Testis (tissue), 2 donors: ENCODE data around the gene CCHCR1.

Source experiments
- POLR2A ChIP-seq: fragments of 450-650 bp; IDR thresholded peaks from one replicate; pipeline ENCODE4 v1.6.1; 2017; ENCODE audit warnings: antibody characterized with exemption, mild to moderate bottlenecking, moderate library complexity
- TF ChIP-seq, protein P1 (sequence below), 3 experiments: fragments of 450-650 bp in 2 of 3; fragments of 200-600 bp in 1 of 3; sonication (generic) in 1 of 3; IDR thresholded peaks; one replicate each; pipeline ENCODE4 v1.5.1; 2016 to 2019; ENCODE audit warnings: antibody characterized with exemption in 3 of 3, mild to moderate bottlenecking in 2 of 3, moderate library complexity in 1 of 3

DNA sequence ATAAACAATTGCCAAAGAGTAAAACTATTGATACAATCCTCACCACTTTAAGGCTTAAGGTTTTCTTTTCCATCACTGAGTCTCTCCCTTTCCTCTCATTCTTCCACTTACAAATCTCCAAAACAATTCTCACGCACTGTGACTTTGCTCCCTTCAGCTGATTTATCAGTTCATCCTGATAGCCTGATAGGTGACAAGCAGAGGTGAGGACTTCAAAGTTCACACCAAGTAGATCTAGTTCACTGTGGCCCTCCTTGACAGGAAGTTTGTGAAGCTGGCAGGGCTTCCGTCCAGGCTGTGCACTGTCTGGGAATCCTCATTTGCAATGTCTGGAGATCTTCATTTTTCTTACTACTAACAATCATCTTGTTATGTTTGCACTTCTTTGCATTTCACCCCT, 48.0 kb upstream of the CCHCR1 start:
- TF ChIP-seq, protein P1, sequence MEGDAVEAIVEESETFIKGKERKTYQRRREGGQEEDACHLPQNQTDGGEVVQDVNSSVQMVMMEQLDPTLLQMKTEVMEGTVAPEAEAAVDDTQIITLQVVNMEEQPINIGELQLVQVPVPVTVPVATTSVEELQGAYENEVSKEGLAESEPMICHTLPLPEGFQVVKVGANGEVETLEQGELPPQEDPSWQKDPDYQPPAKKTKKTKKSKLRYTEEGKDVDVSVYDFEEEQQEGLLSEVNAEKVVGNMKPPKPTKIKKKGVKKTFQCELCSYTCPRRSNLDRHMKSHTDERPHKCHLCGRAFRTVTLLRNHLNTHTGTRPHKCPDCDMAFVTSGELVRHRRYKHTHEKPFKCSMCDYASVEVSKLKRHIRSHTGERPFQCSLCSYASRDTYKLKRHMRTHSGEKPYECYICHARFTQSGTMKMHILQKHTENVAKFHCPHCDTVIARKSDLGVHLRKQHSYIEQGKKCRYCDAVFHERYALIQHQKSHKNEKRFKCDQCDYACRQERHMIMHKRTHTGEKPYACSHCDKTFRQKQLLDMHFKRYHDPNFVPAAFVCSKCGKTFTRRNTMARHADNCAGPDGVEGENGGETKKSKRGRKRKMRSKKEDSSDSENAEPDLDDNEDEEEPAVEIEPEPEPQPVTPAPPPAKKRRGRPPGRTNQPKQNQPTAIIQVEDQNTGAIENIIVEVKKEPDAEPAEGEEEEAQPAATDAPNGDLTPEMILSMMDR (IDR thresholded peaks at IDR 0.05), result no peak
- no peak for TF ChIP-seq POLR2A
